Measurements from ENCODE around the gene TCERG1L.
"Not testable (repeated sequence)": the region's sequence is repeated elsewhere in the genome, so short reads cannot be mapped to it uniquely, and the experiment has no call there.

Gene TCERG1L

GRCh38 chr10:131177431-131178327 is 133.8 kb downstream of the TCERG1L start:
- DNase-seq (ENCODE audit: low read depth, low spot score) = no peak
- H3K9me3 ChIP-seq (ENCODE audit: control insufficient read depth, insufficient read depth, low read length) = peaks cover 37% of the 10 kb centered on the region
- no peak overlapping the region for H3K27ac ChIP-seq (ENCODE audit: low read length)
- H3K36me3 ChIP-seq (ENCODE audit: control insufficient read depth, insufficient read depth, low read length) = no peaks in the 10 kb centered on the region
- no peak overlapping the region for H3K4me3 ChIP-seq (ENCODE audit: low read length)
- H3K27me3 ChIP-seq (ENCODE audit: control insufficient read depth, insufficient read depth, low read length) = no peaks in the 10 kb centered on the region
- no peaks in the 10 kb centered on the region for H3K4me1 ChIP-seq (ENCODE audit: control insufficient read depth, insufficient read depth, low read length)
- WGBS (ENCODE audit: insufficient coverage, insufficient read length) = no CpG with 5 or more reads among the region's 31 CpGs

- H3K4me3 ChIP-seq (ENCODE audit: low read length) = no peak overlapping the region
- H3K36me3 ChIP-seq (ENCODE audit: control insufficient read depth, insufficient read depth, low read length) = no peaks in the 10 kb centered on the region
- no peak for DNase-seq (ENCODE audit: low read depth, low spot score)
- H3K9me3 ChIP-seq (ENCODE audit: control insufficient read depth, insufficient read depth, low read length) = peaks cover 38% of the 10 kb centered on the region
- H3K27me3 ChIP-seq (ENCODE audit: control insufficient read depth, insufficient read depth, low read length) = no peaks in the 10 kb centered on the region
- no peaks in the 10 kb centered on the region for H3K4me1 ChIP-seq (ENCODE audit: control insufficient read depth, insufficient read depth, low read length)
- H3K27ac ChIP-seq (ENCODE audit: low read length) = no peak overlapping the region
- no CpG with 5 or more reads among the region's 8 CpGs for WGBS (ENCODE audit: insufficient coverage, insufficient read length)
Measured at GRCh38 chr10:131176907-131177306, 134.6 kb downstream of the TCERG1L start.

DNA sequence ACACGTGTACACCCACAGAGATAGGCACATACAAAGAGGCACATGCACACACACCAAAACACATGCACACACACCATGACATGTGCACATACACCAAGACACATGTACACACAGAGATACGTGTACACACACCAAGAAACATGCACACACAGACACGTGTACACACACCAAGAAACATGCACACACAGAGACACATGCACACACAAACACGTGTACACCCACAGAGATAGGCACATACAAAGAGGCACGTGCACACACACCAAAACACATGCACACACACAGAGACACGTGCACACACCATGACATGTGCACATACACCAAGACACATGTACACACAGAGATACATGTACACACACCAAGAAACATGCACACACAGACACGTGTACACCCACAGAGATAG is 135.2 kb downstream of the TCERG1L start:
- H3K4me3 ChIP-seq (ENCODE audit: low read length); DNase-seq (ENCODE audit: low read depth, low spot score); H3K27me3 ChIP-seq (ENCODE audit: control insufficient read depth, insufficient read depth, low read length); H3K4me1 ChIP-seq (ENCODE audit: control insufficient read depth, insufficient read depth, low read length); H3K36me3 ChIP-seq (ENCODE audit: control insufficient read depth, insufficient read depth, low read length); H3K27ac ChIP-seq (ENCODE audit: low read length): not testable (repeated sequence)
- peaks cover 37% of the 10 kb centered on the region for H3K9me3 ChIP-seq (ENCODE audit: control insufficient read depth, insufficient read depth, low read length)
- WGBS (ENCODE audit: insufficient coverage, insufficient read length) = no CpG with 5 or more reads among the region's 7 CpGs

GRCh38 chr10:131175891-131176290 is 135.6 kb downstream of the TCERG1L start:
- DNase-seq (ENCODE audit: low read depth, low spot score) = no peak
- H3K27me3 ChIP-seq (ENCODE audit: control insufficient read depth, insufficient read depth, low read length) = no peaks in the 10 kb centered on the region
- H3K4me1 ChIP-seq (ENCODE audit: control insufficient read depth, insufficient read depth, low read length) = no peaks in the 10 kb centered on the region
- peaks cover 34% of the 10 kb centered on the region for H3K9me3 ChIP-seq (ENCODE audit: control insufficient read depth, insufficient read depth, low read length)
- H3K27ac ChIP-seq (ENCODE audit: low read length) = no peak overlapping the region
- no CpG with 5 or more reads among the region's 13 CpGs for WGBS (ENCODE audit: insufficient coverage, insufficient read length)
- H3K36me3 ChIP-seq (ENCODE audit: control insufficient read depth, insufficient read depth, low read length) = no peaks in the 10 kb centered on the region
- no peak overlapping the region for H3K4me3 ChIP-seq (ENCODE audit: low read length)

DNA sequence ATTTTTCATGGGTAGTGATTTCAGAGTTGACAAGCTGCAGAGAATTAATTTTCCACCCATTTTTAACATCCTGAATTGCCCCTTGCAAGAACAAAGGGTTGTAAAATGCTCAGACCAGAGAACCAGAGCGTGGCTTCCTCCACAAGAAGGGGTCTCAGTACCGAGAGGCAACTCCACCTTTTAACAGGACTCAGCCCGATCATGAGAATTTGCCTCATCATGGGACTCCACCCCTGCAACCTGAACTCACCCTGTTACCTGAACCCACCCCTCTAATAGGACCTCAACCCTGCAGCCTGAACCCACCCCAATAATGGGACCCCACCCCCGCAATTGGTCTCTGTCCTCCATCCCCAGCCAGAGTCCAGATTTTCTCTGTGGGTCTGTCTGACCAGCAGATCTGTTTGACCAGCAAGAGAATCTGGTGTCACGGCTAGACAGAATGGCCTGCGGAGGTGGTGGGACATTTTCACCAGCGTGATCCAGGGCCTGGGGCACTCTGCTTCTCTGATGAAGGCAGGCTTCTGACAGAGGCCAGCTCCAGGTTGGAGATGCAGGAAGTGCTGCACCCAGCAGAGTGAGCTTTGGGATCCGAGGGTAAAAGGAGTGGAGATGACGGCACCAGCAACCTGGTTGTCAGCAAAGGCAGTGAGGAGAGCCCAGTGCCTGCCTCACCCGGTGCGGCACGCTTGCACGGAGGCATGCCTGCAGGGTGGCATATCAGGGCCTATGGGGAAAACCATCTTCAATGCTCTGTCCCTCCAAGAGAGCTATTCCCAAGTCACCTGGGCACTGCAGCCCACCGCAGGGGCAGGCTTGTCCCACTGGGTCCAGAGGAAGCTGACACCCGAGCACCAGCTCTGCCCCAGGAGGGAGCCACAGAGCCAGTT is 136.6 kb downstream of the TCERG1L start:
- Histone ChIP-seq H3K36me3 (ENCODE audit: control insufficient read depth, insufficient read depth, low read length) (no peaks in the 10 kb centered on the region), H3K27me3 (ENCODE audit: control insufficient read depth, insufficient read depth, low read length) (no peaks in the 10 kb centered on the region), H3K4me1 (ENCODE audit: control insufficient read depth, insufficient read depth, low read length) (no peaks in the 10 kb centered on the region), H3K9me3 (ENCODE audit: control insufficient read depth, insufficient read depth, low read length) (peaks cover 33% of the 10 kb centered on the region), H3K4me3 (ENCODE audit: low read length) (no peak overlapping the region), H3K27ac (ENCODE audit: low read length) (no peak overlapping the region)
- no CpG with 5 or more reads among the region's 15 CpGs for WGBS (ENCODE audit: insufficient coverage, insufficient read length)
- no peak for DNase-seq (ENCODE audit: low read depth, low spot score)

DNA sequence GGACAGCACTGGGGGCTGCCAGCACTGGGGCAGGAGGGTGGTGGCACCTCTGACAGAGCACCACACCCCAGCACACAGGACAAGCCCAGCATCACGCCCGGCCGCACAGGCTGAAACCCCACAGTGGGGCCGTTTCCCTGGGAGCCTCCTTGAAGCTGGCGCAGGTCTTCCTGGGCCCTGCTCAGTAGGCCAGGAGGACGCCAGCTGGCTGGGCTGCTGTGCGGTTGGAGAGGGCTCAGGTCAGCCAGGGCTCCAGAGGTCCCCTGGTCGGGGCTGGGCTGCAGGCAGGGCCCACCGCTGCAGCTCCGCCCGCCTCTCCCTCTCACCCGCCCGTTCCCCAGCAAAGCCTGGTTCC is 137.3 kb downstream of the TCERG1L start:
- H3K9me3 ChIP-seq (ENCODE audit: control insufficient read depth, insufficient read depth, low read length) = peaks cover 32% of the 10 kb centered on the region
- H3K27me3 ChIP-seq (ENCODE audit: control insufficient read depth, insufficient read depth, low read length) = no peaks in the 10 kb centered on the region
- no CpG with 5 or more reads among the region's 13 CpGs for WGBS (ENCODE audit: insufficient coverage, insufficient read length)
- H3K36me3 ChIP-seq (ENCODE audit: control insufficient read depth, insufficient read depth, low read length) = no peaks in the 10 kb centered on the region
- H3K27ac ChIP-seq (ENCODE audit: low read length) = no peak overlapping the region
- H3K4me1 ChIP-seq (ENCODE audit: control insufficient read depth, insufficient read depth, low read length) = no peaks in the 10 kb centered on the region
- no peak overlapping the region for H3K4me3 ChIP-seq (ENCODE audit: low read length)
- DNase-seq (ENCODE audit: low read depth, low spot score) = no peak

- no peak for DNase-seq (ENCODE audit: low read depth, low spot score)
- no peaks in the 10 kb centered on the region for H3K36me3 ChIP-seq (ENCODE audit: control insufficient read depth, insufficient read depth, low read length)
- no peak overlapping the region for H3K27ac ChIP-seq (ENCODE audit: low read length)
- H3K4me3 ChIP-seq (ENCODE audit: low read length) = no peak overlapping the region
- WGBS (ENCODE audit: insufficient coverage, insufficient read length) = no CpG with 5 or more reads among the region's 12 CpGs
- H3K9me3 ChIP-seq (ENCODE audit: control insufficient read depth, insufficient read depth, low read length) = peaks cover 32% of the 10 kb centered on the region
- no peaks in the 10 kb centered on the region for H3K27me3 ChIP-seq (ENCODE audit: control insufficient read depth, insufficient read depth, low read length)
- H3K4me1 ChIP-seq (ENCODE audit: control insufficient read depth, insufficient read depth, low read length) = no peaks in the 10 kb centered on the region
Measured at GRCh38 chr10:131173484-131174210, 137.9 kb downstream of the TCERG1L start.

DNA sequence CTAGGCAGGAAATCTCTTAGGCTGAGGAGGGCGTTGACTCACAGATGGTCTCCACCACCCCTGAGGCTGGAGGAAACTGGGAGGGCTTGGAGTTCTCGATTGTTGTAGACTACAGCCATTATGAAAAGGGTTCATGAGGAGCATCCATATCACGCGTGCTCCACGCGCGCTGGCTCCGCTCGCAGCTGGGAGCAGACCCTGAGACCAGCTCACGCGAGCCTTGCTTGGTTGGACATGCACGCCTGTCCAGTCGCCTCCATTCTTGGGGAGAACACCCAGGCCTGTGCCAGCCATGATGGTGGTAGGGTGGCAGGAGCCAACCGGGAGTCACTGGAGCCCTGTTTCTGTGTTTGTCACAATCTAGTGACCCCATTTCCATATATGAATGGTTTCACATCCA is 139.1 kb downstream of the TCERG1L start:
- DNase-seq (ENCODE audit: low read depth, low spot score) = no peak
- H3K4me3 ChIP-seq (ENCODE audit: low read length) = no peak overlapping the region
- no peaks in the 10 kb centered on the region for H3K36me3 ChIP-seq (ENCODE audit: control insufficient read depth, insufficient read depth, low read length)
- H3K9me3 ChIP-seq (ENCODE audit: control insufficient read depth, insufficient read depth, low read length) = peaks cover 24% of the 10 kb centered on the region
- WGBS (ENCODE audit: insufficient coverage, insufficient read length) = no CpG with 5 or more reads among the region's 14 CpGs
- H3K27ac ChIP-seq (ENCODE audit: low read length) = no peak overlapping the region
- no peaks in the 10 kb centered on the region for H3K27me3 ChIP-seq (ENCODE audit: control insufficient read depth, insufficient read depth, low read length)
- no peaks in the 10 kb centered on the region for H3K4me1 ChIP-seq (ENCODE audit: control insufficient read depth, insufficient read depth, low read length)

GRCh38 chr10:131169146-131169545 is 142.4 kb downstream of the TCERG1L start:
- no peak for DNase-seq (ENCODE audit: low read depth, low spot score)
- no peak overlapping the region for H3K27ac ChIP-seq (ENCODE audit: low read length)
- H3K4me1 ChIP-seq (ENCODE audit: control insufficient read depth, insufficient read depth, low read length) = no peaks in the 10 kb centered on the region
- no CpG with 5 or more reads among the region's 7 CpGs for WGBS (ENCODE audit: insufficient coverage, insufficient read length)
- H3K36me3 ChIP-seq (ENCODE audit: control insufficient read depth, insufficient read depth, low read length) = no peaks in the 10 kb centered on the region
- no peak overlapping the region for H3K4me3 ChIP-seq (ENCODE audit: low read length)
- H3K27me3 ChIP-seq (ENCODE audit: control insufficient read depth, insufficient read depth, low read length) = no peaks in the 10 kb centered on the region
- peaks cover 18% of the 10 kb centered on the region for H3K9me3 ChIP-seq (ENCODE audit: control insufficient read depth, insufficient read depth, low read length)

DNA sequence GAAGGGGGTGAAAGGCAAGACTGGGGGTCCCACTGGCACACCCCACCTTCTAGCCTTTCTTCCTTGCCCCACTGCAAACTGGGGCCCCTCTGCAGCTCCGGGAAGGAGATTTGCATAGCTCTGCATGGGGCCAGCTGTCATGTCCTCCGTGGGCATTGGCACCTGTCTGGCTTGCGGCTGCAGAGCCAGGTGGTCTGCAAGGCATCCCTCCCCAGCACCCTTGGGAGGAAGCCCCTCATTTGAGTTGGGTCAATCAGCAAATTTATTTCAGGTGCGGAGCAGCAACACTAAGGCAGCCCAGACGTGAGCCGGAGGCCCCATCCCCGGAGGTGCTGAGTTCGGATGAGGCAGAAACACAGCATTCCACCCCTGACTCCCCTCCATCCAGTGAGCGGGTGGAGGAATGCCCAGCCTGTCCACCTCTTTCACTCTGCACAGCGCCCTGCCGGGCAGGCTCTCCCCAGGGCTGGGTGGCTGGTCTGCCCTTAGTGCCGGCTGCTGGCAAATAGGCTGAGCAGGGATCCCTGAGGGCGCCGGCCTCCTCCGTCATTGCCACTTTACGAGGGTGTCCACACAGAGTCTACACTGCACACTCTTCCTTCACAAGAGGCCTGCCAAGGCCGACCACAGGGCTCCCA is 143.2 kb downstream of the TCERG1L start:
- H3K4me3 ChIP-seq (ENCODE audit: low read length) = no peak overlapping the region
- no peaks in the 10 kb centered on the region for H3K4me1 ChIP-seq (ENCODE audit: control insufficient read depth, insufficient read depth, low read length)
- no peaks in the 10 kb centered on the region for H3K27me3 ChIP-seq (ENCODE audit: control insufficient read depth, insufficient read depth, low read length)
- peaks cover 17% of the 10 kb centered on the region for H3K9me3 ChIP-seq (ENCODE audit: control insufficient read depth, insufficient read depth, low read length)
- WGBS (ENCODE audit: insufficient coverage, insufficient read length) = no CpG with 5 or more reads among the region's 17 CpGs
- no peak for DNase-seq (ENCODE audit: low read depth, low spot score)
- H3K27ac ChIP-seq (ENCODE audit: low read length) = no peak overlapping the region
- no peaks in the 10 kb centered on the region for H3K36me3 ChIP-seq (ENCODE audit: control insufficient read depth, insufficient read depth, low read length)

Data from iPS DF 6.9 (cell line).